Psoas muscle (tissue), 8 donors: ENCODE data around the gene CCDC88C. TPM values are rescaled to one million over a fixed set of nuclear protein-coding genes. Genes with fewer than 3 reads are reported as not detected.
A peak's percentile ranks its signal among the peaks of the same experiment; 100 is the strongest.

ENCODE experiments used
- ATAC-seq, 4 donors: fragments of 200-7000 bp; cut with Tn5 transposase; one replicate each; pipeline ENCODE4 v1.9.1; 2020; ENCODE audit warnings: moderate library complexity in 3 of 4, mild to moderate bottlenecking in 2 of 4
- DNase-seq, 2 donors: peaks; one replicate each; pipeline ENCODE4 v3.0.0-alpha.2; 2020
- H3K27ac ChIP-seq: fragments of 200-600 bp; one replicate; pipeline ENCODE4 v1.8.0; 2022
- H3K27me3 ChIP-seq, 3 donors: fragments of 200-600 bp in 1 of 3; one replicate each; pipeline versions ENCODE4 v1.6.1 to v1.8.0; 2013 to 2022; ENCODE audit warnings: low read length in 2 of 3, mild to moderate bottlenecking in 2 of 3, moderate library complexity in 1 of 3; ENCODE audit not compliant: insufficient read depth in 3 of 3
- H3K36me3 ChIP-seq, 2 donors: fragments of 200-600 bp in 1 of 2; one replicate each; pipeline versions ENCODE4 v1.6.1 to v1.8.0; 2013 to 2022; ENCODE audit warnings: low read depth in 1 of 2, mild to moderate bottlenecking in 1 of 2, moderate library complexity in 1 of 2; ENCODE audit not compliant: insufficient read depth in 1 of 2
- H3K4me1 ChIP-seq: fragments of 200-600 bp; one replicate; pipeline ENCODE4 v1.8.0; 2022
- H3K4me3 ChIP-seq: fragments of 200-600 bp; one replicate; pipeline ENCODE4 v1.8.0; 2022; ENCODE audit warnings: mild to moderate bottlenecking
- H3K9me3 ChIP-seq: fragments of 200-600 bp; one replicate; pipeline ENCODE4 v1.8.0; 2022
- CTCF ChIP-seq: fragments of 200-600 bp; IDR thresholded peaks from one replicate; pipeline ENCODE4 v1.8.0; 2022; ENCODE audit warnings: antibody characterized with exemption
- WGBS, 3 donors: extraction: QIAGEN DNeasy Blood & Tissue Kit; methylation state at CpG; one replicate each; pipeline versions ENCODE4 v1.1.6 to v1.1.7; 2013; 5-methylcytosine and 5-hydroxymethylcytosine counted together
- intact Hi-C, 2 donors: fragments of 100-400 bp; cut with DNase I; formaldehyde crosslinking; loops; one replicate each; pipeline versions ENCODE4 v1.11.0 to v1.14.2; 2022
- polyA plus RNA-seq, 3 donors: library from polyadenylated mRNA; stranded (reverse); fragments of 200-250 nt; gene quantifications; one replicate each; pipeline ENCODE4 v1.2.3, GENCODE V29; 2013
- total RNA-seq, 4 donors: library from RNA; stranded (reverse); fragmentation: NEBNext Ultra II Directional in 2 of 4; extraction: Animal tissue kit (Norgen Biotek cat#: 25700) in 2 of 4; gene quantifications; one replicate each; pipeline versions ENCODE4 v1.2.1 to v1.2.4, GENCODE V29; 2021 to 2023
- donor health status: healthy with polysubstance abuse.
- donor health status: DM: no; HTN: no; CAD: no; lungs with moderate emphysema.
- donor health status: Bipolar disorder and iron deficiency.
- donor health status: healthy.
- donor health status: DM: yes; HTN: yes; CAD: no.
- donor health status: DM: no; HTN: no; CAD: no.
- donor health status: DM: no; HTN: no; CAD: no.
- donor health status: DM: yes; HTN: yes; CAD: no.

Gene CCDC88C
- total and polyA plus RNA-seq, 7 donors, result 0.49 to 3.9 (median 2.4) TPM

GRCh38 chr14:91346838-91347173, 70.8 kb downstream of the CCDC88C start:
- H3K27me3 ChIP-seq, result no peaks in the 10 kb centered on the region
- no peak overlapping the region for H3K4me3 ChIP-seq
- TF ChIP-seq CTCF, result no peak
- no peaks in the 10 kb centered on the region for H3K36me3 ChIP-seq
- no peaks in the 10 kb centered on the region for H3K9me3 ChIP-seq
- H3K27ac ChIP-seq, result no peak overlapping the region
- intact Hi-C loops, result no loop called here
- ATAC-seq (no peak), DNase-seq (peak in 1 of 2 donors; percentile 17)
- no peaks in the 10 kb centered on the region for H3K4me1 ChIP-seq
- 78 to 84% (median 81%) methylated on average over 4 of the region's 4 CpGs for WGBS, 3 donors

GRCh38 chr14:91344096-91344495, 73.5 kb downstream of the CCDC88C start:
- intact Hi-C loops, result no loop called here
- Histone ChIP-seq H3K4me1 (no peaks in the 10 kb centered on the region), H3K36me3 (no peaks in the 10 kb centered on the region), H3K9me3 (no peaks in the 10 kb centered on the region), H3K4me3 (no peak overlapping the region), H3K27me3 (no peaks in the 10 kb centered on the region), H3K27ac (no peak overlapping the region)
- no peak for TF ChIP-seq CTCF
- ATAC-seq, result no peak
- DNase-seq, result no peak
- 54 to 74% (median 73%) methylated on average over 5 of the region's 5 CpGs for WGBS, 3 donors

DNA sequence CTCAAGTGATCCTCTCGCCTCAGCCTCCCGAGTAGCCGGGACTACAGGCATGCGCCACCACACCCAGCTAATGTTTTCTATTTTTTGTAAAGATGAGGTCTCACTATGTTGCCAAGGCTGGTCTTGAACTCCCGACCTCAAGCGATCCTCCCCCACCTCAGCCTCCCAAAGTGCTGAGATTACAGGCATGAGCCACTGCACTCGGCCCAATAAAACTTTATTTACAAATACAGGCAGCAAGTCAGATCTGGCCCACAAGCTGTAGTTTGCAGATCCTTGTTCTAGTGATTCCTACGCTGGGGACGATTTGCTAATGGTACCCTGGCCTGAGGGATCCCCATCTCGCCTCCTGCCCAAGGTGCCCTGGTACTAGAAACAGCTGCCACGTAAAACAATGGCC, 74.6 kb downstream of the CCDC88C start:
- no peaks in the 10 kb centered on the region for H3K27me3 ChIP-seq
- no peak for ATAC-seq
- intact Hi-C loops, result no loop called here
- H3K9me3 ChIP-seq, result no peaks in the 10 kb centered on the region
- H3K4me1 ChIP-seq, result no peaks in the 10 kb centered on the region
- H3K27ac ChIP-seq, result no peak overlapping the region
- no peaks in the 10 kb centered on the region for H3K36me3 ChIP-seq
- no peak for TF ChIP-seq CTCF
- no peak overlapping the region for H3K4me3 ChIP-seq
- DNase-seq, result no peak
- WGBS, 3 donors, result 91 to 97% (median 95%) methylated on average over 11 of the region's 11 CpGs

GRCh38 chr14:91342206-91342760, 75.3 kb downstream of the CCDC88C start:
- TF ChIP-seq CTCF, result no peak
- Histone ChIP-seq H3K9me3 (no peaks in the 10 kb centered on the region), H3K36me3 (no peaks in the 10 kb centered on the region), H3K27ac (no peak overlapping the region), H3K27me3 (no peaks in the 10 kb centered on the region), H3K4me3 (no peak overlapping the region), H3K4me1 (no peaks in the 10 kb centered on the region)
- intact Hi-C loops, result no loop called here
- 73 to 82% (median 75%) methylated on average over 12 of the region's 12 CpGs for WGBS, 3 donors
- ATAC-seq, result no peak
- DNase-seq, result no peak

GRCh38 chr14:91341751-91342154, 75.9 kb downstream of the CCDC88C start:
- DNase-seq, result no peak

More at GRCh38 chr14:91341751-91342154, 75.9 kb downstream of the CCDC88C start:
- Histone ChIP-seq H3K36me3 (no peaks in the 10 kb centered on the region), H3K27ac (no peak overlapping the region), H3K4me1 (no peaks in the 10 kb centered on the region), H3K27me3 (no peaks in the 10 kb centered on the region), H3K9me3 (no peaks in the 10 kb centered on the region), H3K4me3 (no peak overlapping the region)
- no peak for TF ChIP-seq CTCF
- WGBS, 3 donors, result 46 to 56% (median 53%) methylated on average over 7 of the region's 7 CpGs
- no peak for ATAC-seq
- intact Hi-C loops, result no loop called here
